ENCODE results near the gene CEP83. TPM values are rescaled to one million over a fixed set of nuclear protein-coding genes. Genes with fewer than 3 reads are reported as not detected.

Gene CEP83, protein sequence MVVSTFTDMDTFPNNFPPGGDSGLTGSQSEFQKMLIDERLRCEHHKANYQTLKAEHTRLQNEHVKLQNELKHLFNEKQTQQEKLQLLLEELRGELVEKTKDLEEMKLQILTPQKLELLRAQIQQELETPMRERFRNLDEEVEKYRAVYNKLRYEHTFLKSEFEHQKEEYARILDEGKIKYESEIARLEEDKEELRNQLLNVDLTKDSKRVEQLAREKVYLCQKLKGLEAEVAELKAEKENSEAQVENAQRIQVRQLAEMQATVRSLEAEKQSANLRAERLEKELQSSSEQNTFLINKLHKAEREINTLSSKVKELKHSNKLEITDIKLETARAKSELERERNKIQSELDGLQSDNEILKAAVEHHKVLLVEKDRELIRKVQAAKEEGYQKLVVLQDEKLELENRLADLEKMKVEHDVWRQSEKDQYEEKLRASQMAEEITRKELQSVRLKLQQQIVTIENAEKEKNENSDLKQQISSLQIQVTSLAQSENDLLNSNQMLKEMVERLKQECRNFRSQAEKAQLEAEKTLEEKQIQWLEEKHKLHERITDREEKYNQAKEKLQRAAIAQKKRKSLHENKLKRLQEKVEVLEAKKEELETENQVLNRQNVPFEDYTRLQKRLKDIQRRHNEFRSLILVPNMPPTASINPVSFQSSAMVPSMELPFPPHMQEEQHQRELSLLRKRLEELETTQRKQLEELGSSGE
- 10 to 100 TPM in 1 of 2 donors, 1 to 10 TPM in 1; 6.8 to 26.5 TPM for total RNA-seq

DNA sequence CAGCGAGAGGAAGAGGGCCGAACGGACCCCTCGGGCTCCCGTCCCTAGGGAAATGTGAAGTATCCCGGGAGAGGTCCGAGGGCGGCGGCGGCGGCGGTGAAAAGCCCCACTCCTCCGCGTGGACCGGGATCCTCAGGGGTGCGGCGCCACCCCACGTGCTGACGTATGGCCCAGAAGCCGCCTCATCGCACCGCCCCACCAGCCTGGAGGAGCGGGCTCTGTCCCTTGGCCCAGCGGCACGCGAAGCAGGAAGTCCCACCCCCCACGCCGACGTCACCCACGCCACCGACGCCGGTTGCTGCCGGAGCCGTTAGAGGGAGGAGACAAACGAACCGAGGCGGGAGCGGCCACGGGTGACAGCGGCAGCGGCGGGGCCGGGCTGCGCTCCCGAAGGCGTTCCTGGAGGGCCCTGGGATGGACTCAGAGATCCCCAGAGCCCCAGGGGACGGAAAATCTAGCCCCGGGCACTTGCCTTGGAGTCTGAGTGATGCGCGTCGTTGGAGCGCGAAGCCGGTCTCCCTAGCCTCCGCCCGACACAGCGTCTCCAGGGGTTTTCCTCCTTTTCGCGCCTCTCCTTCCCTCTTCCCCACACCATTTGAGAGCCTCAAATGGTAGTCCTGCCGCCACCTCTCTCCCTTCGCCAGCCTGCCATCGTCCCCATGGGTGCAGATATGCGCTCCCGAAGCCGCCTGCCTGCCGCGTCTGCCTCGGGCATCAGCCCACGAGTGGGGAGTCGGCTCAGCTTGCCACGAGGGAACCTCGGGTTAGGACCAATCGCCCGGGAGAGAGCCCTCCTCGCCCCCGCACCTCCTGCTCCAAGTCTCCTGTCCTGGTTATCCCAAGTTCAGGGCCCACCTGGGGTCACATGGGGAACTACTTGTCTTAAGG, at the start of gene CEP83:
TSS of gene CEP83 (minus strand) at position 140 of the 888 bp plus-strand sequence. CDS start 47,377 bp downstream, outside the sequence.
- intact Hi-C loops (cut with DNase I) = no loop called here

DNA sequence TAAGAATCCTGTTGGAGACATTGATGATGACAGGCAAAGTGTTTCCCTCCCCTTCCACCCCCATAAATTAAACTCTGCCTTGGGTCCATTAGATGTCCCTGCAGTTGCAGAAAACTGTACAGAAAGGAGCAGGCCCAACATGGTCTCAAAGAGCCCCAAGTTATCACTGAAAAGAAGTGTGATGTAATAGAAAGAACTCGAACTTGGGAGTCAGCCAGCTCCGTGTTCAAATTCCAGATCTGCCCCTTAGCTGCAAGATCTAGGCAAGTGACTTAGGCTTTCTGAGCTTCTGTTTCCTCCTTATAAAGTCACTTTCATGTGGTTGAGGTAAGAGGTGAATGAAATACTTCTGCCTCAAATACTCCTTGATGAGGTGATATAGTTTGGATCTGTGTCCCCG, 49.6 kb upstream of the CEP83 start:
- TF ChIP-seq, protein P1, sequence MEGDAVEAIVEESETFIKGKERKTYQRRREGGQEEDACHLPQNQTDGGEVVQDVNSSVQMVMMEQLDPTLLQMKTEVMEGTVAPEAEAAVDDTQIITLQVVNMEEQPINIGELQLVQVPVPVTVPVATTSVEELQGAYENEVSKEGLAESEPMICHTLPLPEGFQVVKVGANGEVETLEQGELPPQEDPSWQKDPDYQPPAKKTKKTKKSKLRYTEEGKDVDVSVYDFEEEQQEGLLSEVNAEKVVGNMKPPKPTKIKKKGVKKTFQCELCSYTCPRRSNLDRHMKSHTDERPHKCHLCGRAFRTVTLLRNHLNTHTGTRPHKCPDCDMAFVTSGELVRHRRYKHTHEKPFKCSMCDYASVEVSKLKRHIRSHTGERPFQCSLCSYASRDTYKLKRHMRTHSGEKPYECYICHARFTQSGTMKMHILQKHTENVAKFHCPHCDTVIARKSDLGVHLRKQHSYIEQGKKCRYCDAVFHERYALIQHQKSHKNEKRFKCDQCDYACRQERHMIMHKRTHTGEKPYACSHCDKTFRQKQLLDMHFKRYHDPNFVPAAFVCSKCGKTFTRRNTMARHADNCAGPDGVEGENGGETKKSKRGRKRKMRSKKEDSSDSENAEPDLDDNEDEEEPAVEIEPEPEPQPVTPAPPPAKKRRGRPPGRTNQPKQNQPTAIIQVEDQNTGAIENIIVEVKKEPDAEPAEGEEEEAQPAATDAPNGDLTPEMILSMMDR (IDR thresholded peaks at IDR 0.05) = no peak
- TF ChIP-seq POLR2AphosphoS5 (IDR thresholded peaks at IDR 0.05) = no peak
- TF ChIP-seq POLR2A (IDR thresholded peaks at IDR 0.05) = no peak
- H3K27me3 ChIP-seq (replicated peaks; ENCODE audit: insufficient read depth) = no peaks in the 10 kb centered on the region
- DNase-seq (ENCODE audit: low spot score) = no peak
- intact Hi-C loops (cut with DNase I) = no loop called here
- 83% methylated on average over 3 of the region's 3 CpGs for WGBS
- H3K36me3 ChIP-seq = no peaks in the 10 kb centered on the region
- no peaks in the 10 kb centered on the region for H3K9me3 ChIP-seq
- H3K4me3 ChIP-seq = no peak overlapping the region
- H3K4me1 ChIP-seq (replicated peaks) = no peaks in the 10 kb centered on the region
- no peak overlapping the region for H3K27ac ChIP-seq

More for the DNA sequence above, at the start of gene CEP83:
- DNase-seq (ENCODE audit: low spot score) = peak; percentile 96
- Histone ChIP-seq H3K27me3 (replicated peaks; ENCODE audit: insufficient read depth) (no peaks in the 10 kb centered on the region), H3K36me3 (no peaks in the 10 kb centered on the region), H3K4me1 (replicated peaks) (no peaks in the 10 kb centered on the region), H3K27ac (peak within 1 kb of the TSS; percentile 88 to 90), H3K4me3 (peak within 1 kb of the TSS; percentile 66 to 77), H3K9me3 (no peaks in the 10 kb centered on the region)
- TF ChIP-seq, protein P1 (IDR thresholded peaks at IDR 0.05) = no peak
- peak; percentile 83 for TF ChIP-seq POLR2A (IDR thresholded peaks at IDR 0.05)
- peak; percentile 95 for TF ChIP-seq POLR2AphosphoS5 (IDR thresholded peaks at IDR 0.05)
- under 1% methylated on average over 59 of the region's 77 CpGs for WGBS

DNA sequence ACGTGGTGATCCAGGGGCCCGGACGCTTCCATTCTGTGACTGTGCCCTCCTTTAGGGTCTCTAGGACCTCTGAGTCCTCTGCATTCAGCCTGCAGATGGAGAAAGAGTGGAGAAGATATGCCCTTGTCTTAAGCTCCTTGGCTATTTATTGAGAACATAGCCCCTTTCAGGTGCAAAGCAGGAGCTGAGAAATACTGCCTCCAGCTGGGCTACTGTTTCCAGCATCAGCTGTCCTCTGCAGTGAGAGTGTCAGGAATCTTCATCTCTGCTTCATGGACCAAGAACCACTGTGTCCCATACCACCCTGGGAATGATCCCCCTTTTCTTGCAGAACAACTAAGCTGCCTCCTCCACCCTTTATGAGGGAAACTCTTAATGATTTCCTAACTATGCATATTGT, 47.8 kb upstream of the CEP83 start:
- no peaks in the 10 kb centered on the region for H3K36me3 ChIP-seq
- H3K9me3 ChIP-seq = no peaks in the 10 kb centered on the region
- TF ChIP-seq POLR2AphosphoS5 (IDR thresholded peaks at IDR 0.05) = no peak
- TF ChIP-seq, protein P1 (IDR thresholded peaks at IDR 0.05) = no peak
- no peak for TF ChIP-seq POLR2A (IDR thresholded peaks at IDR 0.05)
- intact Hi-C loops (cut with DNase I) = no loop called here
- H3K4me1 ChIP-seq (replicated peaks) = no peaks in the 10 kb centered on the region
- no peak overlapping the region for H3K4me3 ChIP-seq
- no peak overlapping the region for H3K27ac ChIP-seq
- no peaks in the 10 kb centered on the region for H3K27me3 ChIP-seq (replicated peaks; ENCODE audit: insufficient read depth)
- 95% methylated on average over 3 of the region's 3 CpGs for WGBS
- no peak for DNase-seq (ENCODE audit: low spot score)

DNA sequence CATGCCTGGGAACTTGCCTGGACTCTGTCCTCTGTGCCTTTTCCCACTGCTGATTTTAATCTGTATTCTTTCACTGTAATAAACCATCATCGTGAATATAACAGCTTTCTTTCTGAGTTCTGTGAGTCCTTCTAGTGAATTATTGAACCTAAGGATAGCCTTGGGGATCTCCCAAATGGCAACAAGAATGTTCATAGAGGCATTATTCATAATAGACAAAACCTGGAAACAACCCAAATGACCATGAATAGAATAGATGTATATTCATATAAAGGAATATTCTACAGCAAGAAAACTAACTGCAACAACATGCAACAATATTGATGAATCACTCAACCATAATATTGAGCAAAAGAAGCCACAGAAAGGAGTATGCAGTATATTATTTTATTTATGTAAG, 44.7 kb upstream of the CEP83 start:
- no peaks in the 10 kb centered on the region for H3K4me1 ChIP-seq (replicated peaks)
- no peaks in the 10 kb centered on the region for H3K27me3 ChIP-seq (replicated peaks; ENCODE audit: insufficient read depth)
- no peaks in the 10 kb centered on the region for H3K9me3 ChIP-seq
- WGBS = 73% methylated on average over 1 of the region's 1 CpG
- DNase-seq (ENCODE audit: low spot score) = no peak
- TF ChIP-seq, protein P1 (IDR thresholded peaks at IDR 0.05) = no peak
- no peak overlapping the region for H3K27ac ChIP-seq
- intact Hi-C loops (cut with DNase I) = no loop called here
- no peak overlapping the region for H3K4me3 ChIP-seq
- no peaks in the 10 kb centered on the region for H3K36me3 ChIP-seq

Measured in prostate gland (tissue), 2 donors.